Fibroblast of lung (primary cell): ENCODE data around the gene SCMH1. TPM values are rescaled to one million over a fixed set of nuclear protein-coding genes. Genes with fewer than 3 reads are reported as not detected.

ENCODE experiments used
- DNase-seq, 2 donors: peaks; one replicate each; pipeline versions ENCODE4 v3.0.0 to v3.0.0-alpha.2; 2010; ENCODE audit warnings: low read depth in 2 of 2
- H2AFZ ChIP-seq: 2 replicates; pipeline ENCODE4 v1.5.1; 2012; ENCODE audit warnings: low read length, control low read depth, inconsistent platforms
- H3K27ac ChIP-seq: 2 replicates; pipeline ENCODE4 v1.5.1; 2011; ENCODE audit warnings: low read length, control low read depth; ENCODE audit not compliant: insufficient read depth
- H3K27me3 ChIP-seq: 2 replicates; pipeline ENCODE4 v1.5.1; 2011; ENCODE audit warnings: mild to moderate bottlenecking, low read length; ENCODE audit not compliant: control insufficient read depth, insufficient read depth
- H3K36me3 ChIP-seq: 2 replicates; pipeline ENCODE4 v1.5.1; 2011; ENCODE audit warnings: low read length; ENCODE audit not compliant: control insufficient read depth, insufficient read depth
- H3K4me1 ChIP-seq: 2 replicates; pipeline ENCODE4 v1.5.1; 2011; ENCODE audit warnings: low read length; ENCODE audit not compliant: control insufficient read depth, insufficient read depth; ENCODE audit errors: extremely low read depth
- H3K4me2 ChIP-seq: 2 replicates; pipeline ENCODE4 v1.5.1; 2011; ENCODE audit warnings: low read length, control low read depth; ENCODE audit not compliant: insufficient read depth; ENCODE audit errors: extremely low read depth
- H3K4me3 ChIP-seq, 4 experiments: fragments of 200-600 bp in 1 of 4; sonication (generic) in 1 of 4; replicated peaks in 1 of 4; 2 replicates each; pipeline ENCODE4 v1.5.1; 2011 to 2016; ENCODE audit warnings: low read length in 4 of 4, low read depth in 3 of 4, mild to moderate bottlenecking in 3 of 4, control low read depth in 2 of 4, inconsistent platforms in 1 of 4, mixed read lengths in 1 of 4; ENCODE audit not compliant: insufficient read depth in 1 of 4; ENCODE audit errors: control extremely low read depth in 1 of 4
- H3K79me2 ChIP-seq: 2 replicates; pipeline ENCODE4 v1.5.1; 2012; ENCODE audit warnings: mild to moderate bottlenecking, low read length, inconsistent platforms; ENCODE audit not compliant: control insufficient read depth, insufficient read depth
- H3K9ac ChIP-seq: 2 replicates; pipeline ENCODE4 v1.5.1; 2011; ENCODE audit warnings: mild to moderate bottlenecking, low read length, control low read depth; ENCODE audit not compliant: insufficient read depth
- H3K9me3 ChIP-seq: 2 replicates; pipeline ENCODE4 v1.5.1; 2012; ENCODE audit warnings: low read depth, low read length; ENCODE audit not compliant: control insufficient read depth, insufficient read depth
- H4K20me1 ChIP-seq: 2 replicates; pipeline ENCODE4 v1.5.1; 2011; ENCODE audit warnings: low read length; ENCODE audit not compliant: control insufficient read depth, insufficient read depth; ENCODE audit errors: extremely low read depth
- EZH2 ChIP-seq: IDR thresholded peaks from 2 replicates; pipeline ENCODE4 v1.5.1; 2012; ENCODE audit warnings: low read length, control low read depth, mild to moderate bottlenecking; ENCODE audit errors: missing control alignments
- polyA plus RNA-seq, 2 donors: library from polyadenylated mRNA; depleted of rRNA in 1 of 2; stranded (reverse) in 1 of 2; unstranded in 1 of 2; fragments of >200 nt; gene quantifications; 2 replicates each; pipeline ENCODE4 v1.2.1, GENCODE V29; 2011 to 2012; ENCODE audit warnings: missing spikeins in 1 of 2
- total RNA-seq: library from RNA; depleted of rRNA; stranded (reverse); fragments of >200 nt; gene quantifications from 2 replicates; pipeline ENCODE4 v1.2.1, GENCODE V29; 2014
- TF ChIP-seq, protein P1 (sequence below), 2 donors: IDR thresholded peaks in 1 of 2; conservative IDR thresholded peaks in 1 of 2; 1 replicate in 1 of 2; 2 replicates in 1 of 2; pipeline ENCODE4 v1.5.1; 2011 to 2012; ENCODE audit warnings: low read length in 2 of 2, control low read depth in 1 of 2, inconsistent platforms in 1 of 2, low read depth in 1 of 2, mild to moderate bottlenecking in 1 of 2

SCMH1 gene
- total and polyA plus RNA-seq, 2 donors (not counting 1 experiment from before 2014, with no cell fraction given) = 20.8 to 24.8 TPM

DNA sequence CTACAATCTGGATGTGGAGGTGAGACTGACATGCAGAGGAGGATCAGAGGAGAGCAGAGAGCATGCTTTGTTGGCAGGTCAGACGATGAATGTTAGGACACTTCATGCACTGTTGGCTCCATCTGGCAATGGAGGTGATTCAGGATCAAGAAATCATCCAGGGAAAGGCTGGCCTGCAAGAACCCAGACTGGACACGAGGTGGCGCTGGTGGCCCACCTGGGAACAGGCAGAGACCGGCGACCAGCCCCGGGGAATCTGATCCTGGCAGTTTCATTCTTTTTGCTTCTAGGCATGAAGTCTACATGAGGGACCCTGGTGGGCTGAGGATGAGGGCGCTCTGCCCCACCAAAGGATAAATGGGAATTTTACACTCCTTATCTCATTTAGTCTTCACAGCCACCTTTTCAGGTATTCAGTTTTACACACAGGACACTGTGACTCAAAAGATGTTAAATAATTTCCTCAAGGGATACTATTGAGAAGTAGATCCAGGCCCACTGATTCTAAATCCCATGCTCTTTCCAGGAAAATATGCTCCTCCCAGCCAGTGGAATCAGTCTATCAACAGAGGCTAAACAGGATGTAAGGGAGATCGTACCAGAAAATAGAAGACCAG, 26.2 kb upstream of the SCMH1 start:
- Histone ChIP-seq H4K20me1 (no peaks in the 10 kb centered on the region), H3K4me1 (no peaks in the 10 kb centered on the region), H3K36me3 (no peaks in the 10 kb centered on the region), H3K27me3 (no peaks in the 10 kb centered on the region), H3K27ac (no peak overlapping the region), H3K79me2 (no peaks in the 10 kb centered on the region), H3K4me2 (peak overlapping the region; percentile 45), H2AFZ (no peak overlapping the region), H3K9ac (no peak overlapping the region), H3K4me3 (no peak overlapping the region), H3K9me3 (no peaks in the 10 kb centered on the region)
- no peak for TF ChIP-seq EZH2
- TF ChIP-seq, protein P1, sequence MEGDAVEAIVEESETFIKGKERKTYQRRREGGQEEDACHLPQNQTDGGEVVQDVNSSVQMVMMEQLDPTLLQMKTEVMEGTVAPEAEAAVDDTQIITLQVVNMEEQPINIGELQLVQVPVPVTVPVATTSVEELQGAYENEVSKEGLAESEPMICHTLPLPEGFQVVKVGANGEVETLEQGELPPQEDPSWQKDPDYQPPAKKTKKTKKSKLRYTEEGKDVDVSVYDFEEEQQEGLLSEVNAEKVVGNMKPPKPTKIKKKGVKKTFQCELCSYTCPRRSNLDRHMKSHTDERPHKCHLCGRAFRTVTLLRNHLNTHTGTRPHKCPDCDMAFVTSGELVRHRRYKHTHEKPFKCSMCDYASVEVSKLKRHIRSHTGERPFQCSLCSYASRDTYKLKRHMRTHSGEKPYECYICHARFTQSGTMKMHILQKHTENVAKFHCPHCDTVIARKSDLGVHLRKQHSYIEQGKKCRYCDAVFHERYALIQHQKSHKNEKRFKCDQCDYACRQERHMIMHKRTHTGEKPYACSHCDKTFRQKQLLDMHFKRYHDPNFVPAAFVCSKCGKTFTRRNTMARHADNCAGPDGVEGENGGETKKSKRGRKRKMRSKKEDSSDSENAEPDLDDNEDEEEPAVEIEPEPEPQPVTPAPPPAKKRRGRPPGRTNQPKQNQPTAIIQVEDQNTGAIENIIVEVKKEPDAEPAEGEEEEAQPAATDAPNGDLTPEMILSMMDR (conservative IDR thresholded peaks at IDR 0.05 in 1 of 2, IDR thresholded peaks at IDR 0.05 in 1 of 2; ENCODE audit: low read depth in 1 of 2, low read length in 2 of 2) = peak; percentile 87 to 94
- DNase-seq = peak; percentile 63 to 73

DNA sequence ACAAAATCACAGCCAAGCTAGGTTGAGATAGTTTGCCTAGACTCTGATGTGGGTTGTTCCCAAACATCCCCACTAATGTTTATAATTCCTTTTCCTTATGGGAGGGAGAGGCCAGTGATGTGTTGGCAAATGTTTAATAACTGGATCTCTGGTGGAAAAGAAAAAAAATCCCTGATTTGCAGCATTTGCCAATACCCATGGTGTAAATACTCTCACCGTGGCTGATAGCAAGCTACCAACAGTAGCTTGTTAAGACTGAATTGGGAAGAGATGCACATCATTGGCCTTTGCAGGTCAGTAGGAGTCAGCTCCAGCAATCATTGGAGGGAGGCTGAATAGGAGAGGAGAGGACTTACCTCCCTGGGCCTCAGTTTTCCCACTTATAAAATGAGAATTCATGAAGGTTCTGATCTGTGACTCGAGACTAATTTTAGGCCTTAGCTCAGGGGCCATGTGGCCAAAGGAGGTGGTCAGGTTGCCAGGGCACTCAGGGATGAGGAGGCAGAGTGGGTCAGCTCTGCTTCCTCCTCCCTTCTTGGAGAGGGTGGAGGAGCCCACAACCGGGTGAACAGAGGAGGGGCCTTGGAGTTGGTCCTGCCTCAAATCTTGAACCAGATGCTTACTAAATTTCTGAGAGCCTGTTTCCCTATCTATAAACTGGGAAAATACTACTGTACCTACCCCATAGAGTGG, 20.0 kb upstream of the SCMH1 start:
- Histone ChIP-seq H3K36me3 (no peaks in the 10 kb centered on the region), H3K27me3 (no peaks in the 10 kb centered on the region), H4K20me1 (no peaks in the 10 kb centered on the region), H3K4me1 (no peaks in the 10 kb centered on the region), H3K4me3 (no peak overlapping the region), H2AFZ (no peak overlapping the region), H3K27ac (no peak overlapping the region), H3K4me2 (no peak overlapping the region), H3K9ac (no peak overlapping the region), H3K9me3 (no peaks in the 10 kb centered on the region), H3K79me2 (no peaks in the 10 kb centered on the region)
- DNase-seq = no peak
- no peak for TF ChIP-seq EZH2
- TF ChIP-seq, protein P1 (conservative IDR thresholded peaks at IDR 0.05 in 1 of 2, IDR thresholded peaks at IDR 0.05 in 1 of 2; ENCODE audit: low read depth in 1 of 2, low read length in 2 of 2) = no peak

DNA sequence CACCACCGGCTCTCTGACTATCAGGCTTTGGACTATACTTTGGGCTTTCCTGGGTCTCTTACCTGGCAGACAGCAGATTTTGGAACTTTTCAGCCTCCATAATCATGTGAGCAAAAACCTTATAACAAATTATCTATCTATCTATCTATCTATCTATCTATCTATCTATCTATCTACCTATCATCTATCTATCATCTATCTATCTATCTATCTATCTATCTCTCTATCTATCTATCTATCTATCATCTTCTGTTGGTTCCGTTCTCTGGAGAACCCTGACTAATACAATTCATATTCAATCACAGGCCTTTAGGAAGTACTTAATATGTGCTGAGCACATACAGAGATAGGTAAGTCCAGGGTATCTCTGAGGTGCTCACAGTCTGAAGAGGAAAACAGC, 18.7 kb upstream of the SCMH1 start:
- H3K4me3 ChIP-seq = no peak overlapping the region
- H3K27ac ChIP-seq = no peak overlapping the region
- no peaks in the 10 kb centered on the region for H4K20me1 ChIP-seq
- no peak for DNase-seq
- H3K27me3 ChIP-seq = peaks cover 2% of the 10 kb centered on the region
- no peaks in the 10 kb centered on the region for H3K79me2 ChIP-seq
- H3K36me3 ChIP-seq = no peaks in the 10 kb centered on the region
- no peaks in the 10 kb centered on the region for H3K9me3 ChIP-seq
- no peak overlapping the region for H2AFZ ChIP-seq
- no peak overlapping the region for H3K9ac ChIP-seq
- H3K4me2 ChIP-seq = no peak overlapping the region
- TF ChIP-seq EZH2 = no peak
- TF ChIP-seq, protein P1 (conservative IDR thresholded peaks at IDR 0.05 in 1 of 2, IDR thresholded peaks at IDR 0.05 in 1 of 2; ENCODE audit: low read depth in 1 of 2, low read length in 2 of 2) = no peak
- no peaks in the 10 kb centered on the region for H3K4me1 ChIP-seq
